Kidney (tissue), 14 donors: Measurements from ENCODE around the gene CNOT11. TPM values are rescaled to one million over a fixed set of nuclear protein-coding genes. Genes with fewer than 3 reads are reported as not detected.

Source experiments
- DNase-seq, 5 donors: peaks; one replicate each; pipeline ENCODE4 v3.0.0-alpha.2; 2013 to 2020
- FAIRE-seq: peaks from 2 replicates; lab custom pipeline; 2012; peaks lifted over from hg19 to GRCh38; lab: Jason Lieb, UNC
- H3K27ac ChIP-seq, 2 donors: one replicate each; pipeline ENCODE4 v1.7.0; 2013; ENCODE audit warnings: low read depth in 2 of 2, low read length in 2 of 2, inconsistent platforms in 1 of 2
- H3K27me3 ChIP-seq: one replicate; pipeline ENCODE4 v1.7.1; 2013; ENCODE audit warnings: low read length, inconsistent platforms; ENCODE audit not compliant: control insufficient read depth, insufficient read depth
- H3K36me3 ChIP-seq, 3 donors: one replicate each; pipeline versions ENCODE4 v1.7.0 to v1.7.1; 2013; ENCODE audit warnings: low read length in 3 of 3, control low read depth in 1 of 3, inconsistent platforms in 1 of 3; ENCODE audit not compliant: insufficient read depth in 3 of 3, control insufficient read depth in 2 of 3
- H3K4me1 ChIP-seq, 3 donors: one replicate each; pipeline versions ENCODE4 v1.7.0 to v1.7.1; 2013; ENCODE audit warnings: low read length in 3 of 3, inconsistent platforms in 1 of 3, low read depth in 1 of 3; ENCODE audit not compliant: control insufficient read depth in 2 of 3, insufficient read depth in 2 of 3
- H3K4me3 ChIP-seq, 3 donors: one replicate each; pipeline versions ENCODE4 v1.7.0 to v1.8.1; 2013; ENCODE audit warnings: low read length in 3 of 3, control low read depth in 1 of 3, inconsistent platforms in 1 of 3
- H3K9ac ChIP-seq, 3 donors: one replicate each; pipeline versions ENCODE4 v1.7.0 to v1.7.1; 2013; ENCODE audit warnings: low read length in 3 of 3, control low read depth in 1 of 3, inconsistent platforms in 1 of 3
- H3K9me3 ChIP-seq, 3 donors: one replicate each; pipeline versions ENCODE4 v1.7.0 to v1.7.1; 2013; ENCODE audit warnings: low read length in 3 of 3, control low read depth in 1 of 3, inconsistent platforms in 1 of 3; ENCODE audit not compliant: control insufficient read depth in 2 of 3, insufficient read depth in 1 of 3
- intact Hi-C: fragments of 100-400 bp; cut with DNase I; formaldehyde crosslinking; loops from one replicate; pipeline ENCODE4 v1.11.1; 2022
- polyA plus RNA-seq: library from polyadenylated mRNA; stranded (reverse); fragments of 350-450 nt; fragmentation: Illumina TruSeq; extraction: RNeasy Lipid Tissue Mini Kit (QIAGEN cat#74804); gene quantifications from one replicate; pipeline ENCODE4 v1.2.3, GENCODE V29; 2014; ENCODE audit warnings: low read depth, low replicate concordance; ENCODE audit not compliant: insufficient read depth
- total RNA-seq: library from RNA; stranded (reverse); fragmentation: NEBNext Ultra II Directional; extraction: Animal tissue kit (Norgen Biotek cat#: 25700); gene quantifications from one replicate; pipeline ENCODE4 v1.2.1, GENCODE V29; 2021
- TF ChIP-seq, protein P1 (sequence below): IDR thresholded peaks from 3 replicates; pipeline ENCODE4 v1.5.1; 2012; ENCODE audit warnings: mild to moderate bottlenecking, moderate library complexity, borderline replicate concordance; ENCODE audit not compliant: insufficient read depth; ENCODE audit errors: extremely low read depth
- donor health status: control.
- donor health status: control.
- donor health status: control.
- donor health status: control.
- donor health status: control.
- donor health status: DM: yes; HTN: yes; CAD: no.
- donor health status: Normal renal cell carcinoma (clear cell type).

CNOT11 gene
- total and polyA plus RNA-seq, 2 donors from 2014 or later: 28.4 to 45.7 TPM

DNA sequence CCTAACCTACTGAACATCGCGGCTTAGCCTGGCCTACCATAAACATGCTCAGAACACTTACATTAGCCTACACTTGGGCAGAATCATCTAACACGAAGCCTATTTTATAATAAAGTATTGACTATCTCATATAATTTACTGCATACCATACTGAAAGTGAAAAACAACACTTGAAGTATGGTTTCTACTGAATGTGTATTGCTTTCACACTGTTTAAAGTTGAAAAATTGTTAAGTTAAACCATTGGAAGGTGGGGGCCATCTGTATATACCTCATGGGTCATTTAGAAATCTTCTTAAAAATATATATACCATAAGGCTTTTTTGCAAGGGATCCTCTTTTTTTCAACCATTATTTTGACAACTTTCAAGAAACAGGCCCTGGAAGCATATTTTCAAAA lies 39.3 kb downstream of the CNOT11 start:
- Histone ChIP-seq H3K9me3 (no peaks in the 10 kb centered on the region), H3K27ac (no peak overlapping the region), H3K36me3 (peaks cover under 1 to 2% (median 2%) of the 10 kb centered on the region in 3 donors), H3K9ac (no peak overlapping the region), H3K27me3 (no peaks in the 10 kb centered on the region), H3K4me3 (no peak overlapping the region), H3K4me1 (no peaks in the 10 kb centered on the region)
- FAIRE-seq: no peak
- intact Hi-C loops: no loop called here
- TF ChIP-seq, protein P1, sequence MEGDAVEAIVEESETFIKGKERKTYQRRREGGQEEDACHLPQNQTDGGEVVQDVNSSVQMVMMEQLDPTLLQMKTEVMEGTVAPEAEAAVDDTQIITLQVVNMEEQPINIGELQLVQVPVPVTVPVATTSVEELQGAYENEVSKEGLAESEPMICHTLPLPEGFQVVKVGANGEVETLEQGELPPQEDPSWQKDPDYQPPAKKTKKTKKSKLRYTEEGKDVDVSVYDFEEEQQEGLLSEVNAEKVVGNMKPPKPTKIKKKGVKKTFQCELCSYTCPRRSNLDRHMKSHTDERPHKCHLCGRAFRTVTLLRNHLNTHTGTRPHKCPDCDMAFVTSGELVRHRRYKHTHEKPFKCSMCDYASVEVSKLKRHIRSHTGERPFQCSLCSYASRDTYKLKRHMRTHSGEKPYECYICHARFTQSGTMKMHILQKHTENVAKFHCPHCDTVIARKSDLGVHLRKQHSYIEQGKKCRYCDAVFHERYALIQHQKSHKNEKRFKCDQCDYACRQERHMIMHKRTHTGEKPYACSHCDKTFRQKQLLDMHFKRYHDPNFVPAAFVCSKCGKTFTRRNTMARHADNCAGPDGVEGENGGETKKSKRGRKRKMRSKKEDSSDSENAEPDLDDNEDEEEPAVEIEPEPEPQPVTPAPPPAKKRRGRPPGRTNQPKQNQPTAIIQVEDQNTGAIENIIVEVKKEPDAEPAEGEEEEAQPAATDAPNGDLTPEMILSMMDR: no peak
- DNase-seq: no peak

DNA sequence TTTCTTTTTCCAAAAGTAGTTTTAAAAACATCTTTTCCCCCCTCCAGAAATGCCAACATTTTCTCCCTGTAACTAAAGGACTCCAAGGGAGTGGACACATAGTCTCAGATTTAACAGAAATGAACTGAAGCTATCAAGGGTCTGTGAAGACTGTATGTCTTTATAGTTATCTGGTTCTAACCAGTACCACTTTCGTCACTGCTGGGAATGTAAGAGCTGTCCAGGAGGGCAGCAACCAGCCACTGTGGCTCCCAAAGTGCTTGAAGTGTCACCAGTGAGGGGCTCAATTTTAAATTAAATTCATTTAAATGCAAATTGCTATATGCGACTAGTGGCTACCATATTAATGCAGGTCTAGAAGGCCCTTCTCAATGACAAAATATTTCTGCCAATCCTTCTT lies 40.9 kb downstream of the CNOT11 start:
- intact Hi-C loops: no loop called here
- Histone ChIP-seq H3K27ac (no peak overlapping the region), H3K9ac (no peak overlapping the region), H3K36me3 (peaks cover 0 to under 1% (median 0%) of the 10 kb centered on the region in 3 donors), H3K4me3 (no peak overlapping the region), H3K9me3 (no peaks in the 10 kb centered on the region), H3K27me3 (no peaks in the 10 kb centered on the region), H3K4me1 (no peaks in the 10 kb centered on the region)
- FAIRE-seq (no peak), DNase-seq (no peak)
- TF ChIP-seq, protein P1: no peak

DNA sequence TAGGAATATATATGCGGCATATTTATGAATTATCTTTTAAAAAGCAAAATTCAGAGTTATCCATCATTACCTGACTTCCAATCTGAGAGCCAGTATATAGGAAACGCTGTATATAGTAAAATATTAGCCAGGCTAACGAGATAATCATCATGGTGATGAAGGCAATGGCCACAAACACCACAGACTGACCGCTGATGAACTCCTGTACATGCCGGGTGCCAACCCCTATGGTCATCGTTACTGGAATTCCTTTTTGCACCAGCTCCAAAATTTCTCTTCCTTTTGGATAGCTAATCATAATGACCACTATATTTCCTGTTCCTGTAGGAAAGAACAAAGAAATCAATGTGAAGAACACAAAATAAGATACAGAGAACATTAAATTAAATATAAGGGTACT lies 42.2 kb downstream of the CNOT11 start:
- Histone ChIP-seq H3K4me3 (no peak overlapping the region), H3K27me3 (no peaks in the 10 kb centered on the region), H3K36me3 (no peaks in the 10 kb centered on the region), H3K27ac (no peak overlapping the region), H3K9ac (no peak overlapping the region), H3K9me3 (no peaks in the 10 kb centered on the region), H3K4me1 (no peaks in the 10 kb centered on the region)
- FAIRE-seq (no peak), DNase-seq (no peak)
- TF ChIP-seq, protein P1: no peak
- intact Hi-C loops: no loop called here

DNA sequence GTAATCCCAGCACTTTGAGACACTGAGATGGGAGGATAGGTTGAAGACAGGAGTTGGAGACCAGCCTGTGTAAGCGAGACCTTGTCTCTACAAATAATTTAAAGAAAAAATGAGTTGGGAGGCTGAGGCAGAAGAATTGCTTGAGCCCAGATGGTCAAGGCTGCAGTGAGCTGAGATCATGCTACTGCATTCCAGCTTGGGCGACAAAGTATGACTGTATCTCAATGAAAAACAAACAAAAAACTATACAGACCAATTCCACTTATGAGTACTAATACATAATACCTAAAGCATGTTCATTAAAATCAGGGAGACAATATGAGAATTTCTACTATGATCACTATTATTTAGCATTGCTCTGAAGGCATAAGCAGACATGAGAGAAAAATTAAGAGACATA lies 43.2 kb downstream of the CNOT11 start:
- FAIRE-seq (no peak), DNase-seq (no peak)
- Histone ChIP-seq H3K36me3 (no peaks in the 10 kb centered on the region), H3K27me3 (no peaks in the 10 kb centered on the region), H3K4me1 (no peaks in the 10 kb centered on the region), H3K9ac (no peak overlapping the region), H3K4me3 (no peak overlapping the region), H3K9me3 (no peaks in the 10 kb centered on the region), H3K27ac (no peak overlapping the region)
- TF ChIP-seq, protein P1: no peak
- intact Hi-C loops: no loop called here
